SK-N-MC (cell line): ENCODE data around the gene TNPO1.

Experiments
- DNase-seq: peaks from one replicate; pipeline ENCODE4 v3.0.0-alpha.2; 2011; ENCODE audit warnings: low read depth, low spot score
- H3K27ac ChIP-seq: fragments of 200-600 bp; sonication (generic); 2 replicates; pipeline ENCODE4 v1.5.1; 2016; ENCODE audit warnings: mixed run types
- H3K36me3 ChIP-seq: fragments of 200-600 bp; sonication (generic); 2 replicates; pipeline ENCODE4 v1.6.1; 2017; ENCODE audit warnings: antibody characterized with exemption, low read length, mixed read lengths; ENCODE audit not compliant: insufficient read depth
- H3K4me3 ChIP-seq: fragments of 200-600 bp; sonication (generic); 2 replicates; pipeline ENCODE4 v1.5.1; 2016
- H3K9ac ChIP-seq: fragments of 200-600 bp; sonication (generic); 2 replicates; pipeline ENCODE4 v1.8.0; 2017; ENCODE audit warnings: mixed run types, mixed read lengths; ENCODE audit not compliant: insufficient read length
- H3K9me3 ChIP-seq: fragments of 200-600 bp; sonication (generic); 2 replicates; pipeline ENCODE4 v1.6.1; 2017; ENCODE audit warnings: low read depth, mild to moderate bottlenecking, antibody characterized with exemption, low read length, moderate library complexity, mixed read lengths
- EZH2 ChIP-seq: fragments of 200-600 bp; sonication (generic); IDR thresholded peaks from one replicate; pipeline ENCODE4 v1.6.1; 2017; ENCODE audit warnings: antibody characterized with exemption
- FOXP2 ChIP-seq: optimal IDR thresholded peaks from 2 replicates; pipeline ENCODE3; 2011; ENCODE audit warnings: mild to moderate bottlenecking, moderate library complexity; ENCODE audit not compliant: insufficient read depth; ENCODE audit errors: extremely low read length, control extremely low read depth
- POLR2AphosphoS5 ChIP-seq: IDR thresholded peaks from 2 replicates; pipeline ENCODE4 v1.6.1; 2012; ENCODE audit warnings: mild to moderate bottlenecking, low read depth, low read length, borderline replicate concordance

Gene TNPO1

GRCh38 chr5:72816284-72817075 is at the start of gene TNPO1:
TNPO1 (plus strand) TSS chr5:72816661; CDS start chr5:72816738, 77 bp downstream.
- H3K36me3 ChIP-seq: no peaks in the 10 kb centered on the region
- TF ChIP-seq EZH2 (no peak), POLR2AphosphoS5 (peak; percentile 92), FOXP2 (no peak)
- no peaks in the 10 kb centered on the region for H3K9me3 ChIP-seq
- H3K4me3 ChIP-seq: peak within 1 kb of the TSS; percentile 91
- DNase-seq: no peak
- H3K9ac ChIP-seq: peak within 1 kb of the TSS; percentile 87
- peak within 1 kb of the TSS; percentile 49; the same call in 1 of the 2 replicates for H3K27ac ChIP-seq

- H3K27ac ChIP-seq: no peak overlapping the region
- no peaks in the 10 kb centered on the region for H3K36me3 ChIP-seq
- TF ChIP-seq POLR2AphosphoS5: no peak
- TF ChIP-seq EZH2: no peak
- no peak for TF ChIP-seq FOXP2
- H3K9me3 ChIP-seq: no peaks in the 10 kb centered on the region
- H3K9ac ChIP-seq: no peak overlapping the region
- no peak overlapping the region for H3K4me3 ChIP-seq
- DNase-seq: no peak
Observed at GRCh38 chr5:72767289-72768010, 49.0 kb upstream of the TNPO1 start.

GRCh38 chr5:72770266-72770665 is 46.2 kb upstream of the TNPO1 start:
- Histone ChIP-seq H3K27ac (no peak overlapping the region), H3K9ac (no peak overlapping the region), H3K36me3 (no peaks in the 10 kb centered on the region), H3K9me3 (no peaks in the 10 kb centered on the region), H3K4me3 (no peak overlapping the region)
- TF ChIP-seq FOXP2 (no peak), POLR2AphosphoS5 (no peak), EZH2 (no peak)
- DNase-seq: no peak

GRCh38 chr5:72776684-72777083 is 39.8 kb upstream of the TNPO1 start:
- no peak overlapping the region for H3K4me3 ChIP-seq
- DNase-seq: no peak
- H3K9ac ChIP-seq: no peak overlapping the region
- TF ChIP-seq POLR2AphosphoS5: no peak
- TF ChIP-seq FOXP2: no peak
- H3K27ac ChIP-seq: no peak overlapping the region
- H3K9me3 ChIP-seq: no peaks in the 10 kb centered on the region
- H3K36me3 ChIP-seq: no peaks in the 10 kb centered on the region

GRCh38 chr5:72779520-72779919 is 36.9 kb upstream of the TNPO1 start:
- TF ChIP-seq POLR2AphosphoS5 (no peak), FOXP2 (no peak)
- Histone ChIP-seq H3K9me3 (no peaks in the 10 kb centered on the region), H3K27ac (no peak overlapping the region), H3K36me3 (no peaks in the 10 kb centered on the region), H3K9ac (no peak overlapping the region), H3K4me3 (no peak overlapping the region)
- DNase-seq: no peak

- H3K36me3 ChIP-seq: no peaks in the 10 kb centered on the region
- no peaks in the 10 kb centered on the region for H3K9me3 ChIP-seq
- H3K9ac ChIP-seq: no peak overlapping the region
- H3K4me3 ChIP-seq: no peak overlapping the region
- no peak for DNase-seq
- no peak overlapping the region for H3K27ac ChIP-seq
- TF ChIP-seq FOXP2: no peak
- TF ChIP-seq POLR2AphosphoS5: no peak
- TF ChIP-seq EZH2: no peak
Observed at GRCh38 chr5:72783354-72783753, 33.1 kb upstream of the TNPO1 start.

GRCh38 chr5:72784129-72784528 is 32.3 kb upstream of the TNPO1 start:
- Histone ChIP-seq H3K9me3 (no peaks in the 10 kb centered on the region), H3K9ac (no peak overlapping the region), H3K27ac (no peak overlapping the region), H3K36me3 (no peaks in the 10 kb centered on the region), H3K4me3 (no peak overlapping the region)
- DNase-seq: no peak
- TF ChIP-seq POLR2AphosphoS5 (no peak), FOXP2 (no peak), EZH2 (no peak)

GRCh38 chr5:72785801-72786200 is 30.7 kb upstream of the TNPO1 start:
- H3K9me3 ChIP-seq: no peaks in the 10 kb centered on the region
- H3K27ac ChIP-seq: no peak overlapping the region
- no peak for TF ChIP-seq EZH2
- TF ChIP-seq FOXP2: no peak
- no peak for TF ChIP-seq POLR2AphosphoS5
- no peak overlapping the region for H3K4me3 ChIP-seq
- no peak for DNase-seq
- H3K36me3 ChIP-seq: no peaks in the 10 kb centered on the region
- H3K9ac ChIP-seq: no peak overlapping the region
